ENCODE results near the gene P2RY8. TPM values are rescaled to one million over a fixed set of nuclear protein-coding genes. Genes with fewer than 3 reads are reported as not detected.

Gene P2RY8
- total RNA-seq, 1 experiment from 2014 or later = 0.44 TPM

GRCh38 chrX:1455948-1456280 lies 81.1 kb downstream of the P2RY8 start:
- RAD21 ChIA-PET (ENCODE audit: low non-redundant PET in 1 of 2, low total read pairs in 2 of 2, uncharacterized antibody in 2 of 2, unreplicated experiment in 2 of 2) = no interaction called here
- intact Hi-C loops (cut with micrococcal nuclease) = loop anchor here (10.0 kb wide), 1 partner anchor 1139 kb away; no protein-coding TSS in a partner anchor
- H3K36me3 ChIP-seq (ENCODE audit: control insufficient read depth in 1 of 2, insufficient read depth in 2 of 2, low read length in 2 of 2) = no peaks in the 10 kb centered on the region
- peaks cover 17% of the 10 kb centered on the region for H3K79me2 ChIP-seq (ENCODE audit: insufficient read depth, low read length)
- CTCF ChIA-PET = no interaction called here
- BruUV-seq (replicated peaks) = no TSS peak
- no peaks in the 10 kb centered on the region for H3K9me3 ChIP-seq (ENCODE audit: control insufficient read depth in 1 of 2, insufficient read depth in 1 of 2, low read depth in 1 of 2, low read length in 2 of 2)
- H3K27ac ChIP-seq (ENCODE audit: low read depth, low read length) = no peak overlapping the region
- ATAC-seq (no peak), DNase-seq (ENCODE audit: low read depth, low spot score) (no peak)
- H3K4me1 ChIP-seq (ENCODE audit: control insufficient read depth in 1 of 2, insufficient read depth in 2 of 2, low read length in 2 of 2) = peaks cover 0 to 8% of the 10 kb centered on the region in 2 experiments; a peak in 1 of 4 replicates
- POLR2A ChIA-PET = no interaction called here
- H3K9ac ChIP-seq (ENCODE audit: low read length) = no peak overlapping the region
- H3K4me3 ChIP-seq (replicated peaks in 1 of 2; ENCODE audit: low read depth in 1 of 2, low read length in 2 of 2) = no peak overlapping the region
- TF ChIP-seq ATF3 (IDR thresholded peaks at IDR 0.05) (no peak), ELF1 (IDR thresholded peaks at IDR 0.05; ENCODE audit: borderline replicate concordance, low read depth) (no peak), TCF7L2 (IDR thresholded peaks at IDR 0.05; ENCODE audit: borderline replicate concordance, extremely low read depth, insufficient read depth, insufficient read length) (no peak), SRF (IDR thresholded peaks at IDR 0.05; ENCODE audit: low read depth) (no peak), MAX (IDR thresholded peaks at IDR 0.05) (no peak), POLR2A (IDR thresholded peaks at IDR 0.05; ENCODE audit: borderline replicate concordance, extremely low read depth, insufficient read depth, insufficient read length) (no peak), EZH2 (IDR thresholded peaks at IDR 0.05) (no peak), JUND (IDR thresholded peaks at IDR 0.05) (no peak), SIN3A (IDR thresholded peaks at IDR 0.05; ENCODE audit: low read depth) (no peak), CBX3 (IDR thresholded peaks at IDR 0.05; ENCODE audit: low read depth) (no peak)
- 0 out of 2 replicates have a peak, but pooled peaks cover 2% of the 10 kb centered on the region for H3K27me3 ChIP-seq (ENCODE audit: insufficient read depth, low read length)
- H3K9me2 ChIP-seq (ENCODE audit: insufficient read depth) = no peaks in the 10 kb centered on the region
- no peak overlapping the region for H2AFZ ChIP-seq (ENCODE audit: low read depth, low read length, poor library complexity, severe bottlenecking)
- H4K20me1 ChIP-seq (ENCODE audit: insufficient read depth) = no peaks in the 10 kb centered on the region
- H3K4me2 ChIP-seq (ENCODE audit: low read length) = no peak overlapping the region

Measured in HCT116 (cell line).